Activated CD4-positive, CD25-positive, alpha-beta regulatory T cell (primary cell): ENCODE data around the gene SNRPA1.
A peak's percentile ranks its signal among the peaks of the same experiment; 100 is the strongest.

ENCODE experiments used
- DNase-seq, 4 experiments: peaks; one replicate each; lab custom pipeline; 2025; lab: John Stamatoyannopoulos, UW

Gene SNRPA1

GRCh38 chr15:101258238-101259144, 36.6 kb downstream of the SNRPA1 start:
- peak in 2 of 4 experiments; percentile 3 to 14 for DNase-seq

GRCh38 chr15:101256757-101257156, 38.3 kb downstream of the SNRPA1 start:
- DNase-seq, result no peak

GRCh38 chr15:101255615-101256241, 39.3 kb downstream of the SNRPA1 start:
- no peak for DNase-seq

- no peak for DNase-seq
Observed at GRCh38 chr15:101255051-101255395, 40.0 kb downstream of the SNRPA1 start.

- DNase-seq, result no peak
Observed at GRCh38 chr15:101254157-101255050, 40.6 kb downstream of the SNRPA1 start.

GRCh38 chr15:101252836-101253235, 42.2 kb downstream of the SNRPA1 start:
- DNase-seq, result no peak

- DNase-seq, result peak; percentile 60 to 76 (median 71)
Observed at GRCh38 chr15:101251830-101252820, 42.9 kb downstream of the SNRPA1 start, which contains the start of gene CHSY1. Gene CHSY1 (minus strand): TSS chr15:101252048. CDS start chr15:101251456, 592 bp downstream.

- peak in 1 of 4 experiments; percentile 41 for DNase-seq
Observed at GRCh38 chr15:101250873-101251829, 43.9 kb downstream of the SNRPA1 start.

- DNase-seq, result no peak
Observed at GRCh38 chr15:101250341-101250831, 44.7 kb downstream of the SNRPA1 start.

GRCh38 chr15:101248274-101248673, 46.8 kb downstream of the SNRPA1 start:
- no peak for DNase-seq

GRCh38 chr15:101246824-101247745, 48.0 kb downstream of the SNRPA1 start:
- no peak for DNase-seq

- DNase-seq, result no peak
Observed at GRCh38 chr15:101246391-101246790, 48.7 kb downstream of the SNRPA1 start.

GRCh38 chr15:101244889-101245668, 50.0 kb downstream of the SNRPA1 start:
- DNase-seq, result no peak

GRCh38 chr15:101244036-101244781, 50.8 kb downstream of the SNRPA1 start:
- no peak for DNase-seq

- DNase-seq, result no peak
Observed at GRCh38 chr15:101243420-101243819, 51.6 kb downstream of the SNRPA1 start.

- no peak for DNase-seq
Observed at GRCh38 chr15:101242999-101243336, 52.1 kb downstream of the SNRPA1 start.
